Caco-2 (cell line): ENCODE data around the gene UAP1. TPM values are rescaled to one million over a fixed set of nuclear protein-coding genes. Genes with fewer than 3 reads are reported as not detected.

Experiments
- BruUV-seq: library from RNA; stranded (reverse); fragments of 400-500 nt; replicated peaks from 2 replicates; lab custom pipeline; 2021; lab: Mats Ljungman, UMichigan
- CTCF ChIA-PET: fragments of 300-600 bp; sonication (Branson Sonifier 250); formaldehyde crosslinking; loops from one replicate; lab custom pipeline; 2022; ENCODE audit warnings: antibody characterized with exemption; lab: Charles Lee
- POLR2A ChIA-PET: fragments of 300-600 bp; sonication (Branson Sonifier 250); formaldehyde crosslinking; loops from one replicate; lab custom pipeline; 2022; ENCODE audit warnings: antibody characterized with exemption; lab: Charles Lee
- DNase-seq, 2 experiments: peaks; one replicate each; pipeline versions ENCODE4 v3.0.0 to v3.0.0-alpha.2; 2020 to 2022
- H3K27me3 ChIP-seq: replicated peaks from 2 replicates; pipeline ENCODE4 v1.6.0; 2011; ENCODE audit warnings: low read length; ENCODE audit not compliant: control insufficient read depth, insufficient read depth
- H3K36me3 ChIP-seq: 2 replicates; pipeline ENCODE4 v1.5.1; 2011; ENCODE audit warnings: low read length; ENCODE audit not compliant: control insufficient read depth, insufficient read depth
- H3K4me1 ChIP-seq: fragments of 250-450 bp; sonication (Bioruptor Pico); 2 replicates; pipeline ENCODE4 v1.5.1; 2020; ENCODE audit warnings: mild to moderate bottlenecking
- H3K4me3 ChIP-seq: 2 replicates; pipeline ENCODE4 v1.5.1; 2011; ENCODE audit warnings: low read depth, mild to moderate bottlenecking, control low read depth, low read length
- H3K9me3 ChIP-seq: fragments of 250-450 bp; sonication (Bioruptor Pico); 2 replicates; pipeline ENCODE4 v1.5.1; 2020; ENCODE audit warnings: mild to moderate bottlenecking, moderate library complexity
- H3K27ac Mint-ChIP-seq: one replicate; pipeline ENCODE4 v1.8.0; 2022; ENCODE audit warnings: mixed read lengths; ENCODE audit not compliant: unreplicated experiment
- H3K27me3 Mint-ChIP-seq: one replicate; pipeline ENCODE4 v1.8.0; 2022; ENCODE audit warnings: mixed read lengths; ENCODE audit not compliant: insufficient read depth, unreplicated experiment
- H3K36me3 Mint-ChIP-seq: one replicate; pipeline ENCODE4 v1.8.0; 2022; ENCODE audit warnings: mild to moderate bottlenecking, mixed read lengths; ENCODE audit not compliant: insufficient read depth, unreplicated experiment
- H3K4me1 Mint-ChIP-seq: one replicate; pipeline ENCODE4 v1.8.0; 2022; ENCODE audit warnings: low read depth, mixed read lengths; ENCODE audit not compliant: unreplicated experiment
- H3K4me3 Mint-ChIP-seq: one replicate; pipeline ENCODE4 v1.8.0; 2022; ENCODE audit warnings: mild to moderate bottlenecking, moderate library complexity, mixed read lengths; ENCODE audit not compliant: unreplicated experiment
- H3K9me3 Mint-ChIP-seq: one replicate; pipeline ENCODE4 v1.8.0; 2022; ENCODE audit warnings: mixed read lengths; ENCODE audit not compliant: unreplicated experiment
- CTCF ChIP-seq, 2 experiments: fragments of 200-600 bp in 1 of 2; IDR thresholded peaks; 1 replicate in 1 of 2; 2 replicates in 1 of 2; pipeline versions ENCODE4 v1.5.1 to v1.8.0; 2011 to 2022; ENCODE audit warnings: antibody characterized with exemption in 1 of 2, control low read depth in 1 of 2, inconsistent platforms in 1 of 2, low read depth in 1 of 2, low read length in 1 of 2, mild to moderate bottlenecking in 1 of 2, moderate library complexity in 1 of 2; ENCODE audit not compliant: insufficient read depth in 1 of 2, severe bottlenecking in 1 of 2, unreplicated experiment in 1 of 2
- intact Hi-C: fragments of 100-400 bp; cut with micrococcal nuclease; formaldehyde crosslinking; loops from one replicate; pipeline ENCODE4 v1.10.0; 2022; ENCODE audit not compliant: unreplicated experiment
- total RNA-seq: library from RNA; stranded (reverse); gene quantifications from 2 replicates; pipeline ENCODE4 v1.2.3, GENCODE V29; 2022

UAP1 gene
- total RNA-seq, 1 experiment from 2014 or later, result 39.8 TPM

GRCh38 chr1:162565460-162565859 lies 3.9 kb downstream of the UAP1 start:
- Histone ChIP-seq H3K4me3 (no peak overlapping the region), H3K9me3 (no peaks in the 10 kb centered on the region), H3K36me3 (no peaks in the 10 kb centered on the region; the same call in 1 of the 2 replicates), H3K4me1 (peaks cover 10% of the 10 kb centered on the region; the same call in 1 of the 2 replicates), H3K27me3 (no peaks in the 10 kb centered on the region)
- TF ChIP-seq CTCF (IDR thresholded peaks at IDR 0.05; ENCODE audit: insufficient read depth in 1 of 2, low read depth in 1 of 2, low read length in 1 of 2, severe bottlenecking in 1 of 2, unreplicated experiment in 1 of 2), result no peak
- intact Hi-C loops, result no loop called here
- H3K9me3 Mint-ChIP-seq, result no peaks in the 10 kb centered on the region
- no TSS peak for BruUV-seq
- H3K4me1 Mint-ChIP-seq, result peaks cover 17% of the 10 kb centered on the region
- peaks cover 31% of the 10 kb centered on the region for H3K36me3 Mint-ChIP-seq
- DNase-seq, result no peak
- no peaks in the 10 kb centered on the region for H3K27me3 Mint-ChIP-seq
- POLR2A ChIA-PET, result no interaction called here
- no peak overlapping the region for H3K4me3 Mint-ChIP-seq
- no peak overlapping the region for H3K27ac Mint-ChIP-seq
- CTCF ChIA-PET, result no interaction called here

GRCh38 chr1:162566870-162567269 lies 5.3 kb downstream of the UAP1 start:
- no peak for TF ChIP-seq CTCF (IDR thresholded peaks at IDR 0.05; ENCODE audit: insufficient read depth in 1 of 2, low read depth in 1 of 2, low read length in 1 of 2, severe bottlenecking in 1 of 2, unreplicated experiment in 1 of 2)
- Mint-ChIP-seq H3K4me1 (peaks cover 21% of the 10 kb centered on the region), H3K9me3 (no peaks in the 10 kb centered on the region), H3K27ac (no peak overlapping the region), H3K27me3 (no peaks in the 10 kb centered on the region), H3K4me3 (no peak overlapping the region), H3K36me3 (peaks cover 17% of the 10 kb centered on the region)
- H3K4me3 ChIP-seq, result no peak overlapping the region
- ChIA-PET CTCF (no interaction called here), POLR2A (no interaction called here)
- H3K9me3 ChIP-seq, result no peaks in the 10 kb centered on the region
- H3K27me3 ChIP-seq, result no peaks in the 10 kb centered on the region
- no peak for DNase-seq
- no peaks in the 10 kb centered on the region; the same call in 1 of the 2 replicates for H3K36me3 ChIP-seq
- intact Hi-C loops, result no loop called here
- BruUV-seq, result no TSS peak
- peaks cover 12% of the 10 kb centered on the region; the same call in 1 of the 2 replicates for H3K4me1 ChIP-seq

GRCh38 chr1:162568802-162569201 lies 7.3 kb downstream of the UAP1 start:
- Histone ChIP-seq H3K4me3 (no peak overlapping the region), H3K36me3 (no peaks in the 10 kb centered on the region; the same call in 1 of the 2 replicates), H3K27me3 (no peaks in the 10 kb centered on the region), H3K4me1 (0 out of 2 replicates have a peak, but pooled peaks cover 5% of the 10 kb centered on the region), H3K9me3 (no peaks in the 10 kb centered on the region)
- no TSS peak for BruUV-seq
- no peak for TF ChIP-seq CTCF (IDR thresholded peaks at IDR 0.05; ENCODE audit: insufficient read depth in 1 of 2, low read depth in 1 of 2, low read length in 1 of 2, severe bottlenecking in 1 of 2, unreplicated experiment in 1 of 2)
- ChIA-PET CTCF (no interaction called here), POLR2A (no interaction called here)
- intact Hi-C loops, result no loop called here
- Mint-ChIP-seq H3K4me3 (no peak overlapping the region), H3K4me1 (peaks cover 15% of the 10 kb centered on the region), H3K9me3 (no peaks in the 10 kb centered on the region), H3K36me3 (peaks cover 9% of the 10 kb centered on the region), H3K27ac (no peak overlapping the region), H3K27me3 (no peaks in the 10 kb centered on the region)
- DNase-seq, result no peak
